ENCODE results near the gene SLTM. TPM values are rescaled to one million over a fixed set of nuclear protein-coding genes. Genes with fewer than 3 reads are reported as not detected.

SLTM gene
- total RNA-seq, 1 experiment from 2014 or later, result 127 TPM

GRCh38 chr15:58870451-58870850 is 63.0 kb downstream of the SLTM start:
- DNase-seq (ENCODE audit: low spot score), result no peak
- Histone ChIP-seq H3K27ac (ENCODE audit: low read depth, low read length, poor library complexity, severe bottlenecking) (no peak overlapping the region), H3K4me3 (ENCODE audit: low read depth, low read length, poor library complexity, severe bottlenecking) (no peak overlapping the region), H3K36me3 (ENCODE audit: insufficient read depth, low read length, poor library complexity, severe bottlenecking) (no peaks in the 10 kb centered on the region), H3K27me3 (replicated peaks; ENCODE audit: insufficient read depth, low read depth, low read length, poor library complexity) (no peaks in the 10 kb centered on the region), H3K9me3 (ENCODE audit: low read depth, low read length, poor library complexity, severe bottlenecking) (no peaks in the 10 kb centered on the region), H3K4me1 (ENCODE audit: insufficient read depth, low read length, poor library complexity, severe bottlenecking) (no peaks in the 10 kb centered on the region)
- BruUV-seq (replicated peaks), result no TSS peak
- intact Hi-C loops (cut with micrococcal nuclease; ENCODE audit: unreplicated experiment), result no loop called here
- TF ChIP-seq CTCF (conservative IDR thresholded peaks at IDR 0.05; ENCODE audit: low read depth, low read length) (no peak), EZH2 (IDR thresholded peaks at IDR 0.05; ENCODE audit: borderline replicate concordance, low read depth, low read length, poor library complexity, severe bottlenecking) (no peak)
- ChIA-PET CTCF (no interaction called here), POLR2A (ENCODE audit: low non-redundant PET) (no interaction called here)

- Histone ChIP-seq H3K9me3 (ENCODE audit: low read depth, low read length, poor library complexity, severe bottlenecking) (no peaks in the 10 kb centered on the region), H3K4me3 (ENCODE audit: low read depth, low read length, poor library complexity, severe bottlenecking) (no peak overlapping the region), H3K27me3 (replicated peaks; ENCODE audit: insufficient read depth, low read depth, low read length, poor library complexity) (no peaks in the 10 kb centered on the region), H3K27ac (ENCODE audit: low read depth, low read length, poor library complexity, severe bottlenecking) (no peak overlapping the region), H3K4me1 (ENCODE audit: insufficient read depth, low read length, poor library complexity, severe bottlenecking) (no peaks in the 10 kb centered on the region), H3K36me3 (ENCODE audit: insufficient read depth, low read length, poor library complexity, severe bottlenecking) (no peaks in the 10 kb centered on the region)
- no TSS peak for BruUV-seq (replicated peaks)
- TF ChIP-seq CTCF (conservative IDR thresholded peaks at IDR 0.05; ENCODE audit: low read depth, low read length), result no peak
- no peak for TF ChIP-seq EZH2 (IDR thresholded peaks at IDR 0.05; ENCODE audit: borderline replicate concordance, low read depth, low read length, poor library complexity, severe bottlenecking)
- no peak for DNase-seq (ENCODE audit: low spot score)
- ChIA-PET POLR2A (ENCODE audit: low non-redundant PET) (no interaction called here), CTCF (no interaction called here)
- intact Hi-C loops (cut with micrococcal nuclease; ENCODE audit: unreplicated experiment), result no loop called here
Measured at GRCh38 chr15:58867926-58868325, 65.6 kb downstream of the SLTM start.

GRCh38 chr15:58865425-58865880 is 68.0 kb downstream of the SLTM start:
- POLR2A ChIA-PET (ENCODE audit: low non-redundant PET), result no interaction called here
- CTCF ChIA-PET, result no interaction called here

More at GRCh38 chr15:58865425-58865880, 68.0 kb downstream of the SLTM start:
- Histone ChIP-seq H3K27ac (ENCODE audit: low read depth, low read length, poor library complexity, severe bottlenecking) (no peak overlapping the region), H3K36me3 (ENCODE audit: insufficient read depth, low read length, poor library complexity, severe bottlenecking) (no peaks in the 10 kb centered on the region), H3K27me3 (replicated peaks; ENCODE audit: insufficient read depth, low read depth, low read length, poor library complexity) (no peaks in the 10 kb centered on the region), H3K4me1 (ENCODE audit: insufficient read depth, low read length, poor library complexity, severe bottlenecking) (no peaks in the 10 kb centered on the region), H3K4me3 (ENCODE audit: low read depth, low read length, poor library complexity, severe bottlenecking) (no peak overlapping the region), H3K9me3 (ENCODE audit: low read depth, low read length, poor library complexity, severe bottlenecking) (no peaks in the 10 kb centered on the region)
- no peak for DNase-seq (ENCODE audit: low spot score)
- TF ChIP-seq CTCF (conservative IDR thresholded peaks at IDR 0.05; ENCODE audit: low read depth, low read length) (no peak), EZH2 (IDR thresholded peaks at IDR 0.05; ENCODE audit: borderline replicate concordance, low read depth, low read length, poor library complexity, severe bottlenecking) (no peak)
- intact Hi-C loops (cut with micrococcal nuclease; ENCODE audit: unreplicated experiment), result no loop called here
- BruUV-seq (replicated peaks), result no TSS peak
